ENCODE measurements around the gene SLC52A3.

GRCh38 chr20:741620-742019 is 26.7 kb downstream of the SLC52A3 start:
- TF ChIP-seq CTCF (IDR thresholded peaks at IDR 0.05; ENCODE audit: poor library complexity, severe bottlenecking) (no peak), EZH2 (IDR thresholded peaks at IDR 0.05; ENCODE audit: borderline replicate concordance, insufficient read depth, low read length, poor library complexity, severe bottlenecking) (no peak), EP300 (conservative IDR thresholded peaks at IDR 0.05; ENCODE audit: poor library complexity, severe bottlenecking) (no peak), REST (IDR thresholded peaks at IDR 0.05; ENCODE audit: borderline replicate concordance) (no peak), POLR2AphosphoS5 (IDR thresholded peaks at IDR 0.05) (no peak), RAD21 (conservative IDR thresholded peaks at IDR 0.05) (no peak), MXI1 (conservative IDR thresholded peaks at IDR 0.05; ENCODE audit: poor library complexity, severe bottlenecking) (no peak), TAF1 (IDR thresholded peaks at IDR 0.05; ENCODE audit: low read depth) (no peak)
